ENCODE results near the gene SEMA5B.

Gene SEMA5B

DNA sequence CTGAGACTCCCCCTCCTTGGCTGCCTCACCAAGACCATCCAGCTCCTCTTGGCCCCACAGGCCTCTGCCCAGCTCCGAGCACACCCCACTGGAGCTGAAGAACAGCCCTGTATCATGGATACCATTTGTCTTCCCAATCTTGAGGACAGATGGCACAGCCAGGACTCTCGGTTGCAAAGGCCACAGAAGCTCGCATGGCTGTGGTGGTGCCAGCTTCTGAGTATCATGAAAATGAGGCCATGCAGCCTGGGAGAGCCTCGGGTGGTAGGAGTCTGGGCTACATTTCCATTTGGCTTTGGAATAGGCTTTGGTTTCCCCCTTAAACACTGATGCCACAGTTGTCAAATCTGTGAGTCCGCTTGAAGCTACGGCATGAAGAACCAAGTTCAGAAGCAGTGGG, 106.6 kb downstream of the SEMA5B start:
- H3K36me3 ChIP-seq (ENCODE audit: control insufficient read depth in 2 of 2, insufficient read depth in 1 of 2, low read length in 2 of 2) = no peaks in the 10 kb centered on the region
- H3K9me3 ChIP-seq (ENCODE audit: control insufficient read depth, insufficient read depth, low read depth, low read length) = no peaks in the 10 kb centered on the region
- POLR2A ChIA-PET = interaction anchor here (0.6 kb wide), 1 partner anchor 13 kb away, joined by 6 read pairs; no protein-coding TSS in a partner anchor
- CTCF ChIA-PET = interaction anchor here (1.8 kb wide), 1 partner anchor 20 kb away, joined by 3 read pairs; no protein-coding TSS in a partner anchor
- H3K27ac ChIP-seq (ENCODE audit: extremely low read depth, low read depth, low read length) = no peak overlapping the region
- no peak overlapping the region for H3K4me3 ChIP-seq (ENCODE audit: low read depth, low read length)
- TF ChIP-seq KLF10 (tag by site-specific recombination; IDR thresholded peaks at IDR 0.05) (no peak), ZNF747 (tag by site-specific recombination; IDR thresholded peaks at IDR 0.05) (no peak), ZNF843 (tag by site-specific recombination; IDR thresholded peaks at IDR 0.05) (no peak), ZNF394 (tag by site-specific recombination; IDR thresholded peaks at IDR 0.05; ENCODE audit: borderline replicate concordance) (no peak), ZNF561 (tag by site-specific recombination; IDR thresholded peaks at IDR 0.05; ENCODE audit: borderline replicate concordance) (no peak)
- TF ChIP-seq, protein P1, sequence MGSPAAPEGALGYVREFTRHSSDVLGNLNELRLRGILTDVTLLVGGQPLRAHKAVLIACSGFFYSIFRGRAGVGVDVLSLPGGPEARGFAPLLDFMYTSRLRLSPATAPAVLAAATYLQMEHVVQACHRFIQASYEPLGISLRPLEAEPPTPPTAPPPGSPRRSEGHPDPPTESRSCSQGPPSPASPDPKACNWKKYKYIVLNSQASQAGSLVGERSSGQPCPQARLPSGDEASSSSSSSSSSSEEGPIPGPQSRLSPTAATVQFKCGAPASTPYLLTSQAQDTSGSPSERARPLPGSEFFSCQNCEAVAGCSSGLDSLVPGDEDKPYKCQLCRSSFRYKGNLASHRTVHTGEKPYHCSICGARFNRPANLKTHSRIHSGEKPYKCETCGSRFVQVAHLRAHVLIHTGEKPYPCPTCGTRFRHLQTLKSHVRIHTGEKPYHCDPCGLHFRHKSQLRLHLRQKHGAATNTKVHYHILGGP (tag by site-specific recombination; IDR thresholded peaks at IDR 0.05) = no peak
- H3K4me1 ChIP-seq (ENCODE audit: control insufficient read depth, insufficient read depth, low read length) = no peaks in the 10 kb centered on the region

DNA sequence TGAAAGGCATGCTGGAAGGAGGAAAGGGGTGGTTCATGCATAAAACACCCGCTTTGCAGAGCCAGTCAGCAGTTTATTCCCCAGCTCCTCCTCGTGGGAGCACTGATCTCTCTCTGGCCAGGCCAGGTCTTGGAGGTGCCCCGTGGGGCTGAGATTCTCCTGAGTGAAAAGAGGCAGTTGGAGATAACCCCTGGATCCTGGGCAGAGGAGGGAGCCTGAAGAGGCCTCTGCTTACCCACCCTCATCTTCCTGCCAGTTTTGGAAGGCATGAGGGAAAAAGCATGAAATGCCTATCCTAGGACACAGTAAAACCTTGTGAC, 108.3 kb downstream of the SEMA5B start:
- Histone ChIP-seq H3K4me3 (ENCODE audit: low read depth, low read length) (no peak overlapping the region), H3K36me3 (ENCODE audit: control insufficient read depth in 2 of 2, insufficient read depth in 1 of 2, low read length in 2 of 2) (no peaks in the 10 kb centered on the region), H3K9me3 (ENCODE audit: control insufficient read depth, insufficient read depth, low read depth, low read length) (no peaks in the 10 kb centered on the region), H3K27ac (ENCODE audit: extremely low read depth, low read depth, low read length) (no peak overlapping the region), H3K4me1 (ENCODE audit: control insufficient read depth, insufficient read depth, low read length) (no peaks in the 10 kb centered on the region)
- no peak for TF ChIP-seq KLF16 (tag by site-specific recombination; IDR thresholded peaks at IDR 0.05)
- TF ChIP-seq, protein P2, sequence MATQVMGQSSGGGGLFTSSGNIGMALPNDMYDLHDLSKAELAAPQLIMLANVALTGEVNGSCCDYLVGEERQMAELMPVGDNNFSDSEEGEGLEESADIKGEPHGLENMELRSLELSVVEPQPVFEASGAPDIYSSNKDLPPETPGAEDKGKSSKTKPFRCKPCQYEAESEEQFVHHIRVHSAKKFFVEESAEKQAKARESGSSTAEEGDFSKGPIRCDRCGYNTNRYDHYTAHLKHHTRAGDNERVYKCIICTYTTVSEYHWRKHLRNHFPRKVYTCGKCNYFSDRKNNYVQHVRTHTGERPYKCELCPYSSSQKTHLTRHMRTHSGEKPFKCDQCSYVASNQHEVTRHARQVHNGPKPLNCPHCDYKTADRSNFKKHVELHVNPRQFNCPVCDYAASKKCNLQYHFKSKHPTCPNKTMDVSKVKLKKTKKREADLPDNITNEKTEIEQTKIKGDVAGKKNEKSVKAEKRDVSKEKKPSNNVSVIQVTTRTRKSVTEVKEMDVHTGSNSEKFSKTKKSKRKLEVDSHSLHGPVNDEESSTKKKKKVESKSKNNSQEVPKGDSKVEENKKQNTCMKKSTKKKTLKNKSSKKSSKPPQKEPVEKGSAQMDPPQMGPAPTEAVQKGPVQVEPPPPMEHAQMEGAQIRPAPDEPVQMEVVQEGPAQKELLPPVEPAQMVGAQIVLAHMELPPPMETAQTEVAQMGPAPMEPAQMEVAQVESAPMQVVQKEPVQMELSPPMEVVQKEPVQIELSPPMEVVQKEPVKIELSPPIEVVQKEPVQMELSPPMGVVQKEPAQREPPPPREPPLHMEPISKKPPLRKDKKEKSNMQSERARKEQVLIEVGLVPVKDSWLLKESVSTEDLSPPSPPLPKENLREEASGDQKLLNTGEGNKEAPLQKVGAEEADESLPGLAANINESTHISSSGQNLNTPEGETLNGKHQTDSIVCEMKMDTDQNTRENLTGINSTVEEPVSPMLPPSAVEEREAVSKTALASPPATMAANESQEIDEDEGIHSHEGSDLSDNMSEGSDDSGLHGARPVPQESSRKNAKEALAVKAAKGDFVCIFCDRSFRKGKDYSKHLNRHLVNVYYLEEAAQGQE (tag by site-specific recombination; IDR thresholded peaks at IDR 0.05) = 0 out of 2 replicates have a peak, but pooled peaks have one; percentile 8
- ChIA-PET POLR2A (no interaction called here), CTCF (interaction anchor here (0.8 to 1.8 kb wide), 2 partner anchors 22 to 456 kb away, joined by 3 read pairs; no protein-coding TSS in a partner anchor)

DNA sequence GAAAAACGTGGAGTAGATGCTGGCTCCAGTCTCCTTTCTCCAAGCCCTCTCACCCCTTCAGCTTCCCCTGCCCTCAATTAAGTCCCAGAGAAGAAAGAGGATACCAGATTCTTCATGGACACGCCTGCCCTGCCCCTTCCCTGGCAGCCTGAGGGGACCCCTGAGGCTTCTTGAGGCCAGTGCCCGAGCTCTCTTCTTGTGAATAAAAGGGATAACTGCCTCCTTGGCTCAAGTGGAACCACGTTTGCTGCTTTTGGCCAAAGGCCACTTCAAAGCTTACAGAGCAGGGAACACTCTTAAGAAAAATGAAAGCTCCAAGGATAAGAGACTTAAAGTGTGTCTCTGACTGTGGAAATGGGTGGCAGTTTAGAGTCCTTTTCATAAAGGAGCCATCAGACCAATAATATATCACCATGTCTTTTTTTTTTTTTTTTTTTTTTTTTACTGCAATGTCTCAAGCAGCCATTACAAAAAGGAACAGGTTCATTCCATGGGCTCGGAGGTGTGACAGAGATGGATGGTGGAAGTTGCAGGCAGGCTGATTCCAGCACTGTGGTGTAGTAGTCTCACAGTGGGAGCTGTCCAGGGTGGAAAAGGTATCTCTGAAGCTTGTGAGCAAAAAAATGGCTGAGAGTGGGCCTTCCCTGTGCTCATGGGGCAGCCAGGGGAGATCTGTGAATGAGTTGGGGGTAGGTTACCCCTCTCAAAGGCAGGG, 108.8 kb downstream of the SEMA5B start:
- POLR2A ChIA-PET = no interaction called here
- Histone ChIP-seq H3K4me1 (ENCODE audit: control insufficient read depth, insufficient read depth, low read length) (no peaks in the 10 kb centered on the region), H3K27ac (ENCODE audit: extremely low read depth, low read depth, low read length) (no peak overlapping the region), H3K4me3 (ENCODE audit: low read depth, low read length) (no peak overlapping the region), H3K9me3 (ENCODE audit: control insufficient read depth, insufficient read depth, low read depth, low read length) (no peaks in the 10 kb centered on the region), H3K36me3 (ENCODE audit: control insufficient read depth in 2 of 2, insufficient read depth in 1 of 2, low read length in 2 of 2) (no peaks in the 10 kb centered on the region)
- TF ChIP-seq, protein P2 (tag by site-specific recombination; IDR thresholded peaks at IDR 0.05) = peak; percentile 92
- no peak for TF ChIP-seq ZNF596 (tag by site-specific recombination; IDR thresholded peaks at IDR 0.05)
- CTCF ChIA-PET = interaction anchor here (0.8 kb wide), 1 partner anchor 456 kb away, joined by 3 read pairs; no protein-coding TSS in a partner anchor

Data from HEK293 (cell line).